Sigmoid colon (tissue), 7 donors: Measurements from ENCODE around the gene GSN. TPM values are rescaled to one million over a fixed set of nuclear protein-coding genes. Genes with fewer than 3 reads are reported as not detected.

Experiments used
- DNase-seq: peaks from one replicate; pipeline ENCODE4 v3.0.0-alpha.2; 2019
- H3K27ac ChIP-seq, 4 donors: fragments of 200-600 bp; sonication (generic); one replicate each; pipeline ENCODE4 v1.5.1; 2016 to 2019; ENCODE audit warnings: mild to moderate bottlenecking in 1 of 4
- H3K27me3 ChIP-seq, 3 donors: fragments of 200-600 bp; sonication (generic); one replicate each; pipeline ENCODE4 v1.5.1; 2019; ENCODE audit warnings: mild to moderate bottlenecking in 1 of 3
- H3K36me3 ChIP-seq, 4 donors: fragments of 200-600 bp; sonication (generic); one replicate each; pipeline ENCODE4 v1.5.1; 2016 to 2019
- H3K4me1 ChIP-seq, 4 donors: fragments of 200-600 bp; sonication (generic); one replicate each; pipeline ENCODE4 v1.5.1; 2017 to 2019
- H3K4me3 ChIP-seq, 4 donors: fragments of 200-600 bp; sonication (generic); one replicate each; pipeline ENCODE4 v1.5.1; 2017 to 2019; ENCODE audit warnings: mild to moderate bottlenecking in 2 of 4, moderate library complexity in 1 of 4
- H3K9me3 ChIP-seq, 4 donors: fragments of 200-600 bp in 3 of 4; sonication (generic) in 3 of 4; one replicate each; pipeline versions ENCODE4 v1.5.1 to v1.6.1; 2013 to 2019
- CTCF ChIP-seq, 4 experiments: fragments of 450-650 bp in 3 of 4; fragments of 200-600 bp in 1 of 4; IDR thresholded peaks; one replicate each; pipeline ENCODE4 v1.5.1; 2016 to 2019; ENCODE audit warnings: antibody characterized with exemption in 4 of 4, mild to moderate bottlenecking in 3 of 4, moderate library complexity in 2 of 4
- EP300 ChIP-seq, 4 donors: sonication (generic); formaldehyde crosslinking; IDR thresholded peaks; one replicate each; pipeline ENCODE4 v1.6.1; 2017; ENCODE audit warnings: antibody characterized with exemption in 4 of 4
- POLR2A ChIP-seq, 2 donors: fragments of 450-650 bp; IDR thresholded peaks; one replicate each; pipeline ENCODE4 v1.6.1; 2016; ENCODE audit warnings: antibody characterized with exemption in 2 of 2, mild to moderate bottlenecking in 2 of 2, moderate library complexity in 2 of 2
- POLR2AphosphoS5 ChIP-seq, 4 donors: sonication (generic); formaldehyde crosslinking; IDR thresholded peaks; one replicate each; pipeline ENCODE4 v1.6.1; 2017; ENCODE audit warnings: antibody characterized with exemption in 4 of 4
- WGBS, 2 donors: extraction: QIAGEN DNeasy Blood & Tissue Kit; methylation state at CpG; one replicate each; pipeline ENCODE4 v1.1.7; 2013; 5-methylcytosine and 5-hydroxymethylcytosine counted together
- intact Hi-C: fragments of 100-400 bp; cut with DNase I; formaldehyde crosslinking; loops from one replicate; pipeline ENCODE4 v1.15.1; 2023
- polyA plus RNA-seq, 3 donors: library from polyadenylated mRNA; stranded (reverse); fragments of 200-250 nt; gene quantifications; one replicate each; pipeline ENCODE4 v1.2.3, GENCODE V29; 2013
- total RNA-seq, 4 donors: library from RNA; depleted of rRNA; stranded (reverse); fragments of >200 nt; gene quantifications; one replicate each; pipeline ENCODE4 v1.1.0, GENCODE V29; 2016
- donor health status: healthy with polysubstance abuse.
- donor health status: Bipolar disorder and iron deficiency.
- donor health status: healthy.

Gene GSN
- total and polyA plus RNA-seq, 7 donors, result 333 to 2,826 (median 1,610) TPM

- WGBS, 2 donors, result 86 to 91% methylated on average over 5 of the region's 5 CpGs
- H3K4me3 ChIP-seq, result no peak overlapping the region
- H3K27ac ChIP-seq, result no peak overlapping the region
- no peaks in the 10 kb centered on the region for H3K36me3 ChIP-seq
- intact Hi-C loops, result no loop called here
- no peak for DNase-seq
- TF ChIP-seq EP300 (IDR thresholded peaks at IDR 0.05), result no peak
- no peak for TF ChIP-seq POLR2AphosphoS5 (IDR thresholded peaks at IDR 0.05)
- no peak for TF ChIP-seq POLR2A (IDR thresholded peaks at IDR 0.05)
- TF ChIP-seq CTCF (IDR thresholded peaks at IDR 0.05), result no peak
- no peaks in the 10 kb centered on the region for H3K4me1 ChIP-seq
- H3K27me3 ChIP-seq, result no peaks in the 10 kb centered on the region
- no peaks in the 10 kb centered on the region for H3K9me3 ChIP-seq
Observed at GRCh38 chr9:121230256-121230655, 37.7 kb upstream of the GSN start.

GRCh38 chr9:121232251-121232650, 35.7 kb upstream of the GSN start:
- no peak for DNase-seq
- H3K4me1 ChIP-seq, result no peaks in the 10 kb centered on the region
- no peaks in the 10 kb centered on the region for H3K9me3 ChIP-seq
- intact Hi-C loops, result no loop called here
- H3K27ac ChIP-seq, result no peak overlapping the region
- no peak overlapping the region for H3K4me3 ChIP-seq
- WGBS, 2 donors, result 97% methylated on average over 4 of the region's 4 CpGs
- H3K27me3 ChIP-seq, result no peaks in the 10 kb centered on the region
- H3K36me3 ChIP-seq, result no peaks in the 10 kb centered on the region
- no peak for TF ChIP-seq POLR2A (IDR thresholded peaks at IDR 0.05)
- no peak for TF ChIP-seq CTCF (IDR thresholded peaks at IDR 0.05)
- TF ChIP-seq EP300 (IDR thresholded peaks at IDR 0.05), result no peak
- no peak for TF ChIP-seq POLR2AphosphoS5 (IDR thresholded peaks at IDR 0.05)

DNA sequence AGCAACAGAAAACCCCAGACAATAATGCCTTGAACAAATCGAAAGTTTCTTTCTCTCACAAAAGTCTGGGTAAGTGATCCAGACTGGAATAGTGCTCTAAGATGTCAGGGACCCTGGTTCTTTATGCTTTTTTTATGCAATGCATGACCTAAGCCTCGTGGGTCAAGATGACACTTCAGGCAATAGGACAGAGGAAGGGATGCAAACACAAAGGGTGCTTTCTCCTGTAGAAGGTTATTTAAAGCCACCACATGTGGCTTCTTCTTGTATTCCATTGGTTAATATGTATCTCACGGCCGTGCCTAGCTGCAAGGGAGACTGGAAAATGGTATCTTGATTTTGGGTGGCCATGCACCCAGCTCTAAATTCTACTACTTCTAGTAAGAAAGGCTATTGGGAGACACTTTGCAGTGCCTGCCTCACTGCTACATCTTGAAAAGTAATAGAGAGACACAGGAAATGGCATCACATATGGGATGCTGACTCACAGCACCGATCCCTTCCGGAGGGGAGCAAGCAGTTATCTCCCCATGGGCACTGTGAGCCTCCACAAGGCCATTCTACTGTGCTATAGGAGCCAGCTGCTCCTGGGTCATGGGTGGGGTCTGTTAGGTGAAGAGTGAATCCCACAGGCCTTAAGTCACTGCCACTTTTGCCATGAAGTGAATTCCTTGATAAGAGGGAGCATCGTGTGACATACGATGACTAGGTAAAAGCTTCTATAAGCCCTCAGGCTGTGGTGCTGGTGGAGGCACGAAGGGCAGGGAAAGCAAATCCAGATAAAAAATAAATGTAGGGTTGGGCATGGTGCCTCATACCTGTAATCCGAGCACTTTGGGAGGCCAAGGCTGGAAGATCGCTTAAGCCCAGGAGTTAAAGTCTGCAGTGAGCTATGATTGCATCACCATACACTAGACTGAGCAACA, 33.8 kb upstream of the GSN start:
- H3K4me3 ChIP-seq, result no peak overlapping the region
- H3K4me1 ChIP-seq, result no peaks in the 10 kb centered on the region
- H3K27ac ChIP-seq, result no peak overlapping the region
- TF ChIP-seq EP300 (IDR thresholded peaks at IDR 0.05) (no peak), CTCF (IDR thresholded peaks at IDR 0.05) (no peak), POLR2A (IDR thresholded peaks at IDR 0.05) (no peak), POLR2AphosphoS5 (IDR thresholded peaks at IDR 0.05) (no peak)
- WGBS, 2 donors, result 88 to 93% methylated on average over 11 of the region's 11 CpGs
- H3K27me3 ChIP-seq, result no peaks in the 10 kb centered on the region
- H3K36me3 ChIP-seq, result no peaks in the 10 kb centered on the region
- intact Hi-C loops, result no loop called here
- no peak for DNase-seq
- no peaks in the 10 kb centered on the region for H3K9me3 ChIP-seq

DNA sequence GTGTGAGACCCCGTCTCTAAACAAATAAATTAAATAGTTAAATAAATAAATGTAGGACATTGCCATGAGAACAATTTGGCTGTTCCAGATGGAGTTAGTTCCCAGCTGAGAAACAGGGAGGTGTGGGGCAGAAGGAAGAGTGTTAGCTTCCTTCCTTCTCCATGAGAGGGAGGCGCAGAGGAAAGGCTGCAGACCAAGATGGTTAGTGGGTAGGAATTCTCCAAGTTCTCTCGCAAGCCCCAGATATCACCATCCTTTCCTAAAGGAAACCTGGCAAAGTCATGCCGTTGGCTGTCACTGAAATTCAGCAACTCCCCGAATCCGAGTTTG, 33.2 kb upstream of the GSN start:
- Histone ChIP-seq H3K4me1 (no peaks in the 10 kb centered on the region), H3K27ac (no peak overlapping the region), H3K9me3 (no peaks in the 10 kb centered on the region), H3K27me3 (no peaks in the 10 kb centered on the region), H3K4me3 (no peak overlapping the region), H3K36me3 (no peaks in the 10 kb centered on the region)
- WGBS, 2 donors, result 88 to 92% methylated on average over 6 of the region's 6 CpGs
- intact Hi-C loops, result no loop called here
- DNase-seq, result no peak
- no peak for TF ChIP-seq POLR2A (IDR thresholded peaks at IDR 0.05)
- no peak for TF ChIP-seq EP300 (IDR thresholded peaks at IDR 0.05)
- no peak for TF ChIP-seq POLR2AphosphoS5 (IDR thresholded peaks at IDR 0.05)
- no peak for TF ChIP-seq CTCF (IDR thresholded peaks at IDR 0.05)
